Stimulated activated CD4-positive, alpha-beta T cell treated with anti-CD3 and anti-CD28 coated beads, Interleukin-12 subunit alpha, Interleukin-12 subunit beta, amount 100 ng/mL, for 24 hours (primary cell): ENCODE data around the gene TRIM39.
"Not testable (repeated sequence)": the region's sequence is repeated elsewhere in the genome, so short reads cannot be mapped to it uniquely, and the experiment has no call there.

Experiments
- DNase-seq, 2 experiments: peaks; one replicate each; pipeline ENCODE4 v3.0.0-alpha.2; 2020; ENCODE audit warnings: low read depth in 2 of 2

TRIM39 gene

DNA sequence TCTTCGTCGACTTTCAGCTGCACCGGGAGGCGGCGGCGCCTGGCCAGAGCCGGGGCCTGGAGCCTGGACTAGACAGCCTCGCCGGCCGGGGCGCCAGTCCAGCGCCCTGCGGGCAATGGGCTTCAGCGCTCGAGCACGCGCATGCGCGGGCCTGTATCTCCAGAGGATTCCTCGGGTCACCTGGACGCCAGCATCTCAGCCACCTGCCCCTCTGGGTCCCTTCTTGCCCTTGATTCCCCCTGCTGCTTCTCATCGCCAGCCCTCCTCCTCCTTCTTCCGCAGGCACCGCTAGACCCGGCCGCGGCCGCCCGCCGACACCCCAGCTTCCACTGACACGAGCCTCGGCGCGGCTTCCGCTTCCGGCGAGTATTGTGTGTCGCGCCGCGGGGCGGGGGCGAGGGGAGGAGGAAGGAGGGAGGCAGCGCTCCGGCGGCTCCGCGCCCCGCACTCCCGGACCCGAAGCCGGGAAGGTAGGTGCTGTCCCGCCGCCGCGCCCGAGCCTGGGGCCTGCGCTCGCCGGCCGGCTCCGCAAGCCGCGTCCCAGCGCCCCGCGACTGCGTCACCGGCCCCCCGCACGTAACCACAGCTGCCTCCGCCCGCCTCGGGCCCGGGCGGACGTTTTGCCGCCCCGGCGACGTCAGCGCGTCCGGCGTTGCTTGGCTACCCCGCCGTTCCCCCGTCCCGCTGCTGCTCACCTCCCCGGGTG lies at the start of gene TRIM39:
TRIM39 (plus strand) TSS at position 402 of the 706 bp plus-strand sequence. CDS start 2,391 bp downstream, outside the sequence.
- peak; percentile 78 to 79 for DNase-seq

GRCh38 chr6:30280988-30281387 lies 45.7 kb upstream of the TRIM39 start:
- DNase-seq: not testable (repeated sequence)

DNA sequence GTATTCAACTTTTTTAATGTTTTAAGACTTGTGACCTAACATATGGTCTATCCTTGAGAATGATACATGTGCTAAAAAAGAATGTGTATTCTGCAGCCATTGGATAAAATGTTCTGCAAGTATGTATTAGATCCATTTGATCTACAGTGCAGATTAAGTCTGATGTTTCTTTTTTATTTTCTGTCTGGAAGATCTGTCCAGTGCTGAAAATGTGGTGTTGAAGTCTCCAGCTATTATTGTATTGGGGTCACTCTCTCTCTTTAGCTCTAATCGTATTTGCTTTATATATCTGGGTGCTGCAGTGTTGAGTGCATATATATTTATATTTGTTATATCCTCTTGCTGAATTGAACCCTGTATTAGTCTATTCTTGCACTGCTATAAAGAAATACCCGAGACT lies 44.2 kb upstream of the TRIM39 start:
- DNase-seq: no peak

DNA sequence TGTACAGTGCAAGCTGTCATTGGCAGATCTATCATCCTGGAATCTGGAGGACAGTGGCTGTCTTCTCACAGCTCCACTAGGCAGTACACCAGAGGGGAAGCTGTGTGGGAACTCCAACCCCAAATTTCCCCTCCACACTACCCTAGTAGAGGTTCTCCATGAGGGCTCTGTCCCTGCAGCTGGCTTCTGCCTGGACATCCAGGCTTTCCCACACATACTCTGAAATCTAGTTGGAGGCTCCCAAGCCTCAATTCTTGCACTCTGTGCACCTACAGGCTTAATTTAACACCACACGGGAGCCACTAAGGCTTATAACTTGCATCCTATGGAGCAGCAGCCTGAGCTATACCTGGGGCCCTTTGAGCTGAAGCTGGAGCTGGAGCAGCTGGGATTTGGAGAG lies 43.0 kb upstream of the TRIM39 start:
- DNase-seq: no peak

GRCh38 chr6:30287139-30287538 lies 39.6 kb upstream of the TRIM39 start:
- DNase-seq: no peak

- DNase-seq: no peak
Observed at GRCh38 chr6:30295837-30296236, 30.9 kb upstream of the TRIM39 start.

GRCh38 chr6:30304002-30304401 lies 22.7 kb upstream of the TRIM39 start:
- DNase-seq: no peak

DNA sequence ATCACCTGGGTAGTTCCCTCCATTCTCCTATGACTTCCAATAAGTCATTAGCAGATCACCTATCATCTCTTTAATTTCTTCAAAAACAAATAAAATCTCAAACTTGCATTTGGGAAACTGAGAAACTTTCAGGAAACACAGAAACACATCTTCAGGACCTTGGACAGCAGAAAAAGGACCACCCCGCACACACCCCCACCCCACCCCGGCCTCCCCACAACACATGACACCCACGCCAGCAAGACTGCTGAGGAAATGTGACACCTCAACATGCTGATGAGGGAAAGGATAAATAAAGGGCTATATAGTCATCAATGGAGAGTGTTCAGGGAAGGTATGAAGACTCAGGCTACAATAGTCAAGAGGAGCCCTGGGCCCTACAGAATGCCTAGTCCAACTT lies 15.6 kb upstream of the TRIM39 start:
- DNase-seq: no peak

DNA sequence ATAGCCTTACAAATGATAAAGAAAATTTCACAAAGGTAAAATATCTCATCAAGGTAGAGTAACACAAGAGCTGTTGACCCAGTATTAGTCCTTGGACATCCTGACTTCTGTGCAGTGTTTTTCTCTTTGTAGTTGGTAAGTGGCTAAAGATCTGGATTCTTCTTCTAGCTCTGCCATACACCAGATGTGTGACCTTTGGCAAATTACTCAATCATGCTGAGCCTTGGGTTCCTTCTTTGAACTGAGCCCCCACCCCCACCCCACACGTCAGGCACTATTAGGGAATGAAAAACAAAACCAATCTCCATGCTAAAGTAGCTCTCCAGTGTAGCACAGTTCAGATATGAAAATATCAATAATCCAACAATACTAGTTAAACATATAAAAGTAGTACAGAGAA lies 15.1 kb upstream of the TRIM39 start:
- no peak for DNase-seq

GRCh38 chr6:30312266-30312665 lies 14.5 kb upstream of the TRIM39 start:
- no peak for DNase-seq

- DNase-seq: no peak
Observed at GRCh38 chr6:30312676-30313321, 13.9 kb upstream of the TRIM39 start.

DNA sequence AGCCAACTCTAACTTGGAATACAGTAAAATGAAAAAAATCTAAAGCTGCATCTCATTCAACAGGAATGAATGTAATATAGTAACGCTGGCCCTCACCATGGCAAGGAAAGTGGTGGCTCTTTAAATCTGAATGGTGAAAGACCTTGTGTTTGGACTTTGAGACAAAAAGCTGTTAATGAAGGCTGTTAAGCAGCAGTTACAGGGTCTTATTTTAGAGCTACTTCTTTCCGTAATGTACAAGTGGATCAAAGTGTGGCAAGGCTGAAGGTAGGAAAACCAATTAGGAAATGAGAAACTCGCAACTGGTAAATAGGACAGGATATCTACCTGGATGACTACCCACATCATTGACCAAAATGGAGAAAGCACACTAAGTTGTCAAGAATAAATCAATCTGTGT lies 11.6 kb upstream of the TRIM39 start:
- DNase-seq: no peak

GRCh38 chr6:30317913-30318589 lies 8.7 kb upstream of the TRIM39 start:
- no peak for DNase-seq

- DNase-seq: no peak
Observed at GRCh38 chr6:30319146-30319835, 7.4 kb upstream of the TRIM39 start.

GRCh38 chr6:30321692-30322388 lies 4.9 kb upstream of the TRIM39 start:
- DNase-seq: no peak

- DNase-seq: peak in 1 of 2 experiments; percentile 4
Observed at GRCh38 chr6:30322527-30323501, 3.9 kb upstream of the TRIM39 start.

DNA sequence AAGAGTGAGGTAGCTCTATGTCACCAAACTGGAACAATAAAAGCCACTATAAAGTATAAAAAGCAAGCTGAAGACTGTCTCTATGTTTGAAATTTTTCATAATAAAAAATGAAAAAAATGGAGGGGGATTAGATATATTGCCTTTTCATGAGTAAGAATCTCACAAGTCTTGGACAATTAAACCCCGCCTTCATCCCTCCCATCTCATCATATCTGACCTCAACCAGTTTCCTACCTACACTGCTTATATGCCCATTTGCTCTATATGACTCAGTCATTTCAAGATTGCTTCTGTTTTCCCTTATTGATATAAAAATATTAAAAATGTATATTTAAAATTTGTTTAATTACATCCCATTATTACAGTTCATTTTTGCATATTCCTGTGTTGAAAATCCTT lies 2.9 kb upstream of the TRIM39 start:
- no peak for DNase-seq

DNA sequence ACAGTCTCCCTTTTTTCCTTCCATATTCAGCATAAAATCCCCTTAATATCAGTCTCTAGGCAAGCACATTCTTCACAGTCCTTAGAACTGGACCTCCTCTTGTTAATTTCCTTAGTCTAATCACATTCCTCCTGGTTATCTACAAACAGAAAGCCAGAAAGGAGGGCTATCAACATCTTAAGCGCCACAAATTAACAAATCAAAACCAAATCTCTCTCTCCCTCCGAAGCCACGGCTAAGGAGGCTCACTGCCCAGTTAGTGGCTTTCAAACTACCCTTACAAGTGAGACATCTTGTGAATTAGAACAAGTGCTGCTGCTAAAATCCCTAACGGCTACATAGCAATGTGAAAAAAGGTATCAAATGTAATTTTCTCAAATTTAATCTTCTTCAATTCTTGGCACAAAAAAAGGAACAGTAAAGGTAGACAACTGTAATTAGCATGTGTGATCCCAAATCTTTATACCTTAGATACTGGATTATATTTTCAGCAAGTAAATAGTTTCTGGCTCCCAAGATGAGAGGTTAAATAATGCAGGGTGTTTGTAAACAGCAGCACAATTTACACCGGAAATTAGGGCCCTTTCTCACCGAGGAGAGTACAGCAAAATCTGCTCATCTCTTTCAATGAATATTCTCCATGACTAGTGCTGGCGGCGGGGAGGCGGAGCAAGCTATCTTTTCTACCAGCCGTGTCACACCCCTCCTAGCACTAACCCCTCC lies 1.4 kb upstream of the TRIM39 start:
- peak in 1 of 2 experiments; percentile 86 for DNase-seq

DNA sequence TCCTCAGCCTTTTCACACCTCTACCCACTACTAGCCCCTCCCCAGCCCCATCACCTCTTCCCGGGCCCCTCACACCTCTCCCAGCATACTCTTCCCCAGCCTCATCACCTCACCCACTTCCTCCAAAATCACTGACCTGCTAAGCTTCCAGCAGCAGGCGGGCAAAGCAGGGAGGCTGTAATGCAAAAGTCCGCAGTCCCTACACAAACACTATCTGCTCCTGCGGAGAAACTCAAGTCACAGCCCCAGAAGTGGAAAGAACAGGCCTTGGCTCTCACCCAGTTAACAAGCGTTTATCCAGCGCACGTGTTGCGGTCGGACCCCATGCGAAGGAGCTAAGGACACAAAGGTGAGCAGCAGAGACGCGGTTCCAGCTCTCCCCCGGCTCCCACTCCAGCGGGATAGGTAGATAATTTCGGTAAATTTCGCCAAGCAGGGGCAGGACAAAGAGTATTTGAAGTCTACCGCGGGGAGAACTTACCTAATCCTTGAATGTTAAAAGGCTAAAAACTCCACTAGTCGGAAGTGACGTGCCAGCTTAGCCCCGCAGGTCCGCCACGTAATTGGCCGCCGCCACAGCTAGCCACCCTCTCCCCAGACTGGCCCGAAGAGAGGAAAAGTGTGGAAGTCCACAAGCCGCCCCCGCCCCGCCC lies 728 bp upstream of the TRIM39 start:
- DNase-seq: peak; percentile 63 to 74
